Activated CD8-positive, alpha-beta memory T cell treated with anti-CD3 and anti-CD28 coated beads for 36 hours (primary cell): ENCODE results near the gene UTF1. TPM values are rescaled to one million over a fixed set of nuclear protein-coding genes. Genes with fewer than 3 reads are reported as not detected.

Source experiments
- CTCF ChIA-PET: fragments of 350-600 bp; sonication (Branson Sonifier 250); formaldehyde crosslinking; loops from one replicate; lab custom pipeline; 2021; ENCODE audit warnings: antibody characterized with exemption; lab: Charles Lee
- POLR2A ChIA-PET: fragments of 350-600 bp; sonication (Branson Sonifier 250); formaldehyde crosslinking; loops from one replicate; lab custom pipeline; 2021; ENCODE audit warnings: antibody characterized with exemption; lab: Charles Lee
- total RNA-seq, 2 experiments: library from RNA; stranded (reverse); gene quantifications; one replicate each; pipeline ENCODE4 v1.2.3, GENCODE V29; 2021

The UTF1 gene
- total RNA-seq, 2 experiments from 2014 or later = not detected

- CTCF ChIA-PET = no interaction called here
Measured at GRCh38 chr10:133237588-133238465, 7.8 kb downstream of the UTF1 start, which contains the start of gene VENTX. Gene VENTX (plus strand): TSS chr10:133237855. CDS start chr10:133237915, 60 bp downstream.

GRCh38 chr10:133238466-133238804 is 8.4 kb downstream of the UTF1 start:
- ChIA-PET CTCF (no interaction called here), POLR2A (no interaction called here)

More at GRCh38 chr10:133237588-133238465, 7.8 kb downstream of the UTF1 start, which contains the start of gene VENTX:
- POLR2A ChIA-PET = no interaction called here

DNA sequence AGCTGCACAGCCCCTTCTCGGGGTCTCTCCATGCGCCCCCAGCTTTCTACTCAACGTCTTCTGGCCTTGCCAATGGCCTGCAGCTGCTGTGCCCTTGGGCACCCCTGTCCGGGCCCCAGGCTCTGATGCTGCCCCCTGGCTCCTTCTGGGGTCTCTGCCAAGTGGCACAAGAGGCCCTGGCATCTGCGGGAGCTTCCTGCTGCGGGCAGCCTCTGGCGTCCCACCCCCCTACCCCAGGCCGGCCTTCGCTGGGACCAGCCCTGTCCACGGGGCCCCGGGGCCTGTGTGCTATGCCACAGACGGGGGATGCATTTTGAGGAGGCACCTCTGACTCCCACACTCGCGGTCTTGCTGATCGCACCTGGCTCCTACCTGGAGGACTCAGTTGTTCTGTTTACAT is 10.0 kb downstream of the UTF1 start:
- POLR2A ChIA-PET = no interaction called here

GRCh38 chr10:133241501-133242205 is 11.6 kb downstream of the UTF1 start:
- ChIA-PET POLR2A (interaction anchor here (0.6 kb wide), 1 partner anchor 15 kb away, joined by 5 read pairs; no protein-coding TSS in a partner anchor), CTCF (interaction anchor here (1.1 kb wide), 1 partner anchor 16 kb away, joined by 3 read pairs; no protein-coding TSS in a partner anchor)

More for the DNA sequence above, 10.0 kb downstream of the UTF1 start:
- CTCF ChIA-PET = no interaction called here

- ChIA-PET CTCF (interaction anchor here (1.1 kb wide), 1 partner anchor 15 kb away, joined by 3 read pairs; no protein-coding TSS in a partner anchor), POLR2A (no interaction called here)
Measured at GRCh38 chr10:133242611-133243356, 12.8 kb downstream of the UTF1 start.

DNA sequence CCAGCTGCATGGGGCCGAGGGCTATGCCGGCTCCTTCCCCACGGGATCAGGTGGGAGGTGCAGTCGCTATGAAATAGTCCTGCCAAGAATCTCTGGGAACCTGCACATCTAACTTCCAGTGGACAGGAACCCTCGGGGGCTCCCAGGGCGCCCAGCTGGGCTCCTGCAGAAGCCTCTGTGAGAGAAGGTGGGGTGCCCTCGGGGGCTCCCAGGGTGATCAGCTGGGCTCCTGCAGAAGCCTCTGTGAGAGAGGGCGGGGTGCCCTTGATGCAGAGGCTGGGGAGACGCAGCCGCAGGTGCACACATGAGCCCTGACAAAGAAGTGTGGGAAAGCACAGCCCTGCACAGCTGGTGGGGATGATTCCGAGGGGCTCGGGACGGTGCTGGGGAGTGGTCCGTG is 13.6 kb downstream of the UTF1 start:
- ChIA-PET POLR2A (no interaction called here), CTCF (no interaction called here)

- ChIA-PET POLR2A (interaction anchor here (0.6 kb wide), 1 partner anchor 30 kb away, joined by 3 read pairs; no protein-coding TSS in a partner anchor), CTCF (interaction anchor here (1.5 kb wide), 1 partner anchor 31 kb away, joined by 4 read pairs; the partner anchor contains the start of gene ADAM8)
Measured at GRCh38 chr10:133245439-133246235, 15.6 kb downstream of the UTF1 start.

GRCh38 chr10:133246236-133246626 is 16.2 kb downstream of the UTF1 start:
- CTCF ChIA-PET = interaction anchor here (0.7 to 1.5 kb wide), 2 partner anchors 30 to 41 kb away, joined by 4 read pairs; partner anchors contain the start of gene ADAM8
- POLR2A ChIA-PET = no interaction called here

DNA sequence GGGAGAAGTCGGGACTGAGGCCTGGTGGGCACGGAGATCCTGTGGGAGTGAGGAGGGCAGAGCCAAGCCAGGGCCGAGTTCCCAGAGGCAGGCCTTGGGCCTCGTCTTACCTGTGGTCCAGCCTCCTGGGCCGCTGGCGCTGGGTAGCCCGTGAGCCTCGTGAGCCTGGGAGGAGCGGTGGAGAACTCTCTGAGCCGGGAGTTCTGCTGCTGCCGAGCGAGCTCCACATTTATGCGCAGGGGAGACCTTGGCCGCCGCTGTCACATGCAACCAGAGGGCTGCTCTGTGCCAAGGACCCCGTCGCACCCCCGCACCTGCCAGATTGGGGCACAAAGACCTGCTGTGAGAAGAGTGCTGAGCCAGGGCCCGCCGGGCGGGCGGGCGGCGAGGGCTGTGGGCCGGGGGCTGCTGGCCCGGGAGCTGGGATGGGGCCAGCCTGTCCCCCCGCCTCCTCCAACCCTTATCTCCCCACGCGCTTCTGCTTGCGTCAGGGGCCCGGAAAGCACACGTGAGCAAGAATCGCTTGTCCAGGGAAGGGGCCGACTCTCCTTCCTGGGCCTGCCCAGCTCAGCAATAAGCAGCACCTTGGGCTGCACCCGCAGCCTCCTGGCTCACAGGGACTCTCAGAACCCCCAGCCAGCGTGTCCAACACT is 17.8 kb downstream of the UTF1 start:
- ChIA-PET POLR2A (interaction anchor here (0.7 kb wide), 1 partner anchor 28 kb away, joined by 9 read pairs; no protein-coding TSS in a partner anchor), CTCF (no interaction called here)

DNA sequence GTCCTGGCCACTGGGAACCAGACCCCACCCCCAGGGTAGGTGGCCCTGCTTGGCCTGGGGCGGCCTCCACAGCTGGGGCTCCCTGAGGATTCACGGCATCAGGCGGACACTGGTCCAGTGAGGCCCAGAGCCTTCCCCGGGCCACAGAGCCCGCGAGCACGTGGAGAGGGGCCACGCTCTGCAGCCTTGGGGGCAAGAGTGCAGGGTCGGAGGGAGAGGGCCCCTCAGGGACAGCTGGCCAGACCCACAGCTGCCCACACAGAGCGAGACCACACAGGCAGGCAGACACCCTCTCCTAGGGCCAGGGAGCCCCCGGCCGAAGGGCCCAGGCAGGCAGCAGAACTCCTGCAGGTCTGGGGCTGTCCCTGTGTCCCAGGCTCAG is 18.3 kb downstream of the UTF1 start:
- ChIA-PET CTCF (no interaction called here), POLR2A (no interaction called here)

GRCh38 chr10:133249094-133249780 is 19.2 kb downstream of the UTF1 start:
- CTCF ChIA-PET = no interaction called here
- POLR2A ChIA-PET = no interaction called here

GRCh38 chr10:133249975-133250754 is 20.1 kb downstream of the UTF1 start:
- POLR2A ChIA-PET = no interaction called here
- CTCF ChIA-PET = no interaction called here

DNA sequence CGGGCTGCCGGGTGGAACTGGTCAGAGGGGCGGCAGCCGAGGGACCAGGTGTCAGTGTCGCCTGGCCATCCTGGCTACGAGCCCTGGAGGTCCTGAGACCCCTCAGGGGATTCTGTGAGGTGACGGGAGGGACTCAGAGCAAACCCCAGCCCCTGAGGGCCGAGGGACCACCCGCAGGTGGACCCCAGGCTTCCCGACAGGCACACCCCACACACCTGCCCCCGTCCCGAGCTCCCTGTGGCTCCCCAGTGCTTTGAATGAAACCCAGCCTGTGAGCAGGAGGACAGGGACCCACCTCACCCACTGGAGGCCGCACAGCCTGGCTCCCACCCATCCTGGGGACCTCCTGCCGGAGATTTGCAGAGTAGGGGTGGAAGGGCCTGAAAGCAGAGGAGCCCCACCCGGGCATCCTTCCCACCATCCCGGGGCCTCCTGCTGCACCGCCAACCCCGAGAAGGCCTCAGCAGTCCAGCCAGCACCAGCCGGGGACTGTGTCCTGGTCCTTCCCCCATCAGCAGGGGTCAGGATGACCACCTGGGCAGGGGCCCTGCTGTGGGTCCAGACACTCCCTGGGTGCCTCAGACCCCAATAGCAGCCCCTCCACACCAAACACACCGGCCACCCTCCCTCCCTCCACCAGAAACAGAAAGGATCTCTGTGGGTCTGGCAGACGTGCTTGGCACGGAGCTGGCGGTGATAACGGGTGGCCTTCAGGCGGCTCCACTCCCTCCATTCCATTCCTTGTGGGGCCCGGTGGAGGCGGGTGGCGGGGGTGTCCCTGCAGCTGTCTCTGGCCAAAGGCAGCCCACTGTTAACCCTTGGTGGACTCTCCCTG is 21.6 kb downstream of the UTF1 start:
- CTCF ChIA-PET = no interaction called here
- POLR2A ChIA-PET = no interaction called here

DNA sequence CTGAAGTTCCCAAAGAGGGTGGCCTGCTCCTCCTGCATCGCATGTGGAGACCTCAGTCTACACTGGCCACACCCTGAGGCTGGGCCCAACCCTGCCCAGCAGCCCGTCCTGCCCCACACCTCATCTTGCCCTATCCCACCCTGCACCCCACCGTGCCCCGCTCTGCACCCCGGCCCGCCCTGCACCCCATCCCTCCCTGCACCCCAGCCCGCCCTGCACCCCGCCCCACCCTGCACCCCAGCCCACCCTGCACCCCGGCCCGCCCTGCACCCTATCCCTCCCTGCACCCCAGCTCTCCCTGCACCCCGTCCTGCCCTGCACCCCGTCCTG is 22.2 kb downstream of the UTF1 start:
- CTCF ChIA-PET = no interaction called here
- POLR2A ChIA-PET = no interaction called here

DNA sequence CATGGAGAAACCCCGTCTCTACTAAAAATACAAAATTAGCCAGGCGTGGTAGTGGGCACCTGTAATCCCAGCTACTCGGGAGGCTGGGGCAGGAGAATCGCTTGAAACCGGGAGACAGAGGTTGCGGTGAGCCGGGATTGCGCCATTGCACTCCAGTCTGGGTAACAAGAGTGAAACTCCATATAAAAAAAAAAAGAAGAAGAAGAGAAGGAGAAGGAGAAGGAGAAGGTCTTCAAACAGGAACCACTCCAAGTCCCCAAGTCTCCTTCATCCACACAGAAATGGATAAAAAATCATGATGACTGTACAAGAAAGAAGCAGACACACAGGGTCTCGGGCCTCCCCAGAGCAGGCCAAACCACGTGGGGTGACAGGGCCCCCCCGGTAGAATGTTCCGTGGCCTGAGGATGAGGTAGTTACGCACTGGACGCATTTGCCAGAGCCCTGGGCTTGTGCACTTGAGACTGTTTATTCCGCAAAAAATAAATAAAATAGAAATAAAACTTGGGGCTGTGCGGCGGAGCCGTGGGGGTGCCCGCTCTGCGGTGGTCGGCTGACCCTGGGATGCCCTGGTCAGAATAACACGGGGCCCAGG is 23.4 kb downstream of the UTF1 start:
- ChIA-PET POLR2A (no interaction called here), CTCF (interaction anchor here (0.7 kb wide), 1 partner anchor 7 kb away, joined by 3 read pairs; no protein-coding TSS in a partner anchor)
